Activated CD4-positive, alpha-beta memory T cell treated with anti-CD3 and anti-CD28 coated beads for 36 hours (primary cell): ENCODE measurements around the gene GALR3. TPM values are rescaled to one million over a fixed set of nuclear protein-coding genes. Genes with fewer than 3 reads are reported as not detected.
"Not testable (repeated sequence)": the region's sequence is repeated elsewhere in the genome, so short reads cannot be mapped to it uniquely, and the experiment has no call there.

Source experiments
- CTCF ChIA-PET: fragments of 350-600 bp; sonication (Branson Sonifier 250); formaldehyde crosslinking; loops from one replicate; lab custom pipeline; 2021; ENCODE audit warnings: antibody characterized with exemption, inconsistent platforms; lab: Charles Lee
- POLR2A ChIA-PET: fragments of 350-600 bp; sonication (Branson Sonifier 250); formaldehyde crosslinking; loops from one replicate; lab custom pipeline; 2021; ENCODE audit warnings: antibody characterized with exemption; lab: Charles Lee
- DNase-seq: peaks from one replicate; pipeline ENCODE4 v3.0.0-alpha.2; 2020
- H3K27ac Mint-ChIP-seq: one replicate; pipeline ENCODE4 v1.8.0; 2021; ENCODE audit warnings: mixed read lengths
- H3K27me3 Mint-ChIP-seq: one replicate; pipeline ENCODE4 v1.8.0; 2021; ENCODE audit warnings: mixed read lengths
- H3K36me3 Mint-ChIP-seq: one replicate; pipeline ENCODE4 v1.8.0; 2021; ENCODE audit warnings: mixed read lengths
- H3K4me1 Mint-ChIP-seq: one replicate; pipeline ENCODE4 v1.8.0; 2021; ENCODE audit warnings: low read depth, mixed read lengths
- H3K4me3 Mint-ChIP-seq: one replicate; pipeline ENCODE4 v1.8.0; 2021; ENCODE audit warnings: mild to moderate bottlenecking, mixed read lengths
- H3K9me3 Mint-ChIP-seq: one replicate; pipeline ENCODE4 v1.8.0; 2021; ENCODE audit warnings: mixed read lengths
- intact Hi-C: fragments of 100-400 bp; cut with micrococcal nuclease; formaldehyde crosslinking; loops from one replicate; pipeline ENCODE4 v1.15.1; 2023
- total RNA-seq, 2 experiments: library from RNA; stranded (reverse); gene quantifications; one replicate each; pipeline ENCODE4 v1.2.3, GENCODE V29; 2021

Gene GALR3
- total RNA-seq, 2 experiments from 2014 or later: 0.19 TPM; not detected in 1

GRCh38 chr22:37792494-37792893 lies 30.7 kb upstream of the GALR3 start:
- ChIA-PET CTCF (interaction anchor here (3.0 kb wide), 1 partner anchor 26 kb away, joined by 8 read pairs; no protein-coding TSS in a partner anchor), POLR2A (no interaction called here)
- Mint-ChIP-seq H3K27ac (no peak overlapping the region), H3K4me1 (no peaks in the 10 kb centered on the region), H3K4me3 (no peak overlapping the region), H3K9me3 (no peaks in the 10 kb centered on the region), H3K36me3 (no peaks in the 10 kb centered on the region), H3K27me3 (no peaks in the 10 kb centered on the region)
- DNase-seq: no peak
- intact Hi-C loops: no loop called here

- Mint-ChIP-seq H3K27ac (no peak overlapping the region), H3K27me3 (no peaks in the 10 kb centered on the region), H3K4me1 (no peaks in the 10 kb centered on the region), H3K4me3 (no peak overlapping the region), H3K36me3 (no peaks in the 10 kb centered on the region), H3K9me3 (no peaks in the 10 kb centered on the region)
- ChIA-PET POLR2A (no interaction called here), CTCF (interaction anchor here (3.0 kb wide), 1 partner anchor 24 kb away, joined by 8 read pairs; no protein-coding TSS in a partner anchor)
- no peak for DNase-seq
- intact Hi-C loops: no loop called here
Observed at GRCh38 chr22:37794376-37794775, 28.8 kb upstream of the GALR3 start.

GRCh38 chr22:37796079-37796478 lies 27.1 kb upstream of the GALR3 start:
- POLR2A ChIA-PET: no interaction called here
- CTCF ChIA-PET: no interaction called here

GRCh38 chr22:37797259-37797658 lies 25.9 kb upstream of the GALR3 start:
- CTCF ChIA-PET, POLR2A ChIA-PET, H3K27ac Mint-ChIP-seq, intact Hi-C loops, H3K36me3 Mint-ChIP-seq, H3K4me3 Mint-ChIP-seq, DNase-seq, H3K4me1 Mint-ChIP-seq, H3K27me3 Mint-ChIP-seq, H3K9me3 Mint-ChIP-seq: not testable (repeated sequence)

More at GRCh38 chr22:37796079-37796478, 27.1 kb upstream of the GALR3 start:
- intact Hi-C loops: no loop called here
- no peak for DNase-seq
- no peak overlapping the region for H3K27ac Mint-ChIP-seq
- H3K4me3 Mint-ChIP-seq: no peak overlapping the region
- H3K4me1 Mint-ChIP-seq: no peaks in the 10 kb centered on the region
- no peaks in the 10 kb centered on the region for H3K36me3 Mint-ChIP-seq
- H3K9me3 Mint-ChIP-seq: no peaks in the 10 kb centered on the region
- no peaks in the 10 kb centered on the region for H3K27me3 Mint-ChIP-seq

- no peak for DNase-seq
- CTCF ChIA-PET: interaction anchor here (0.7 kb wide), 1 partner anchor 39 kb away, joined by 3 read pairs; no protein-coding TSS in a partner anchor
- Mint-ChIP-seq H3K36me3 (no peaks in the 10 kb centered on the region), H3K4me3 (no peak overlapping the region), H3K27ac (no peak overlapping the region), H3K9me3 (no peaks in the 10 kb centered on the region), H3K27me3 (peaks cover 5% of the 10 kb centered on the region), H3K4me1 (peaks cover 4% of the 10 kb centered on the region)
- POLR2A ChIA-PET: no interaction called here
- intact Hi-C loops: no loop called here
Observed at GRCh38 chr22:37797874-37798500, 25.2 kb upstream of the GALR3 start.

GRCh38 chr22:37799979-37800378 lies 23.2 kb upstream of the GALR3 start:
- H3K36me3 Mint-ChIP-seq, intact Hi-C loops, H3K4me1 Mint-ChIP-seq, H3K9me3 Mint-ChIP-seq, CTCF ChIA-PET, H3K4me3 Mint-ChIP-seq, DNase-seq, POLR2A ChIA-PET, H3K27ac Mint-ChIP-seq: not testable (repeated sequence)
- H3K27me3 Mint-ChIP-seq: peaks cover 16% of the 10 kb centered on the region

- ChIA-PET POLR2A (no interaction called here), CTCF (no interaction called here)
- Mint-ChIP-seq H3K27me3 (peaks cover 31% of the 10 kb centered on the region), H3K27ac (no peak overlapping the region), H3K36me3 (no peaks in the 10 kb centered on the region), H3K4me1 (peaks cover 24% of the 10 kb centered on the region), H3K4me3 (peak overlapping the region; percentile 69), H3K9me3 (no peaks in the 10 kb centered on the region)
- DNase-seq: no peak
- intact Hi-C loops: no loop called here
Observed at GRCh38 chr22:37801946-37802309, 21.3 kb upstream of the GALR3 start.

GRCh38 chr22:37802310-37803194 lies 20.6 kb upstream of the GALR3 start:
- H3K27ac Mint-ChIP-seq: no peak overlapping the region
- H3K9me3 Mint-ChIP-seq: no peaks in the 10 kb centered on the region
- peak overlapping the region; percentile 43 for H3K4me3 Mint-ChIP-seq
- peaks cover 34% of the 10 kb centered on the region for H3K27me3 Mint-ChIP-seq
- intact Hi-C loops: no loop called here
- ChIA-PET POLR2A (no interaction called here), CTCF (no interaction called here)
- DNase-seq: peak; percentile 43
- H3K4me1 Mint-ChIP-seq: peaks cover 29% of the 10 kb centered on the region
- H3K36me3 Mint-ChIP-seq: no peaks in the 10 kb centered on the region

GRCh38 chr22:37803195-37803638 lies 20.0 kb upstream of the GALR3 start:
- H3K4me3 Mint-ChIP-seq: peak overlapping the region; percentile 43
- peaks cover 35% of the 10 kb centered on the region for H3K27me3 Mint-ChIP-seq
- intact Hi-C loops: no loop called here
- no peaks in the 10 kb centered on the region for H3K9me3 Mint-ChIP-seq
- ChIA-PET CTCF (no interaction called here), POLR2A (no interaction called here)
- peaks cover 30% of the 10 kb centered on the region for H3K4me1 Mint-ChIP-seq
- H3K36me3 Mint-ChIP-seq: no peaks in the 10 kb centered on the region
- no peak for DNase-seq
- H3K27ac Mint-ChIP-seq: no peak overlapping the region

- H3K9me3 Mint-ChIP-seq: no peaks in the 10 kb centered on the region
- POLR2A ChIA-PET: interaction anchor here (0.6 to 1.4 kb wide), 2 partner anchors 40 to 631 kb away, joined by 3 to 5 read pairs; partner anchors contain the start of gene ANKRD54
- DNase-seq: no peak
- intact Hi-C loops: loop anchor here (2.0 kb wide), 1 partner anchor 15 kb away; no protein-coding TSS in a partner anchor
- CTCF ChIA-PET: interaction anchor here (2.7 kb wide), 1 partner anchor 14 kb away, joined by 16 read pairs; no protein-coding TSS in a partner anchor
- peaks cover 34% of the 10 kb centered on the region for H3K4me1 Mint-ChIP-seq
- H3K27ac Mint-ChIP-seq: peak overlapping the region; percentile 15
- peak overlapping the region; percentile 43 for H3K4me3 Mint-ChIP-seq
- peaks cover 36% of the 10 kb centered on the region for H3K27me3 Mint-ChIP-seq
- H3K36me3 Mint-ChIP-seq: no peaks in the 10 kb centered on the region
Observed at GRCh38 chr22:37803639-37804351, 19.4 kb upstream of the GALR3 start.

- Mint-ChIP-seq H3K36me3 (no peaks in the 10 kb centered on the region), H3K27me3 (peaks cover 40% of the 10 kb centered on the region), H3K4me1 (peaks cover 34% of the 10 kb centered on the region), H3K4me3 (peak overlapping the region; percentile 43), H3K27ac (no peak overlapping the region), H3K9me3 (no peaks in the 10 kb centered on the region)
- DNase-seq: no peak
- POLR2A ChIA-PET: interaction anchor here (0.6 to 1.4 kb wide), 2 partner anchors 40 to 631 kb away, joined by 3 to 5 read pairs; partner anchors contain the start of gene ANKRD54
- intact Hi-C loops: loop anchor here (2.0 kb wide), 1 partner anchor 14 kb away; no protein-coding TSS in a partner anchor
- CTCF ChIA-PET: interaction anchor here (2.7 kb wide), 1 partner anchor 14 kb away, joined by 16 read pairs; no protein-coding TSS in a partner anchor
Observed at GRCh38 chr22:37804352-37804880, 18.8 kb upstream of the GALR3 start.
